GM23338 (cell line): ENCODE results near the gene PDHX. TPM values are rescaled to one million over a fixed set of nuclear protein-coding genes. Genes with fewer than 3 reads are reported as not detected.

ENCODE experiments used
- ATAC-seq: fragments of 200-7000 bp; cut with Tn5 transposase; 3 replicates; pipeline ENCODE4 v1.9.1; 2020
- DNase-seq: peaks from one replicate; pipeline ENCODE4 v3.0.0-alpha.2; 2015; ENCODE audit warnings: low spot score
- H2AFZ ChIP-seq: fragments of 200-600 bp; sonication (generic); 2 replicates; pipeline ENCODE4 v1.8.0; 2016; ENCODE audit warnings: antibody characterized with exemption, mild to moderate bottlenecking, moderate library complexity
- H3F3A ChIP-seq: fragments of 200-600 bp; sonication (generic); replicated peaks from 2 replicates; pipeline ENCODE4 v1.8.0; 2017; ENCODE audit warnings: antibody characterized with exemption, mixed run types, low read depth
- H3K27ac ChIP-seq: fragments of 200-600 bp; sonication (generic); 2 replicates; pipeline ENCODE4 v1.6.1; 2016; ENCODE audit warnings: low read depth
- H3K27me3 ChIP-seq: fragments of 200-600 bp; sonication (generic); 2 replicates; pipeline ENCODE4 v1.8.0; 2016; ENCODE audit warnings: mild to moderate bottlenecking, mixed run types, moderate library complexity; ENCODE audit not compliant: insufficient read depth
- H3K36me3 ChIP-seq: fragments of 200-600 bp; sonication (generic); 2 replicates; pipeline ENCODE4 v1.8.0; 2016; ENCODE audit warnings: mild to moderate bottlenecking; ENCODE audit not compliant: insufficient read depth
- H3K4me1 ChIP-seq: fragments of 200-600 bp; sonication (generic); 2 replicates; pipeline ENCODE4 v1.8.0; 2016; ENCODE audit warnings: mild to moderate bottlenecking, moderate library complexity; ENCODE audit not compliant: insufficient read depth
- H3K4me2 ChIP-seq: fragments of 200-600 bp; sonication (generic); 2 replicates; pipeline ENCODE4 v1.7.1; 2017; ENCODE audit warnings: mixed run types
- H3K4me3 ChIP-seq: fragments of 200-600 bp; sonication (generic); 2 replicates; pipeline ENCODE4 v1.6.1; 2016; ENCODE audit warnings: mixed run types
- H3K79me2 ChIP-seq: fragments of 200-600 bp; sonication (generic); replicated peaks from 2 replicates; pipeline ENCODE4 v1.8.0; 2017; ENCODE audit warnings: mild to moderate bottlenecking; ENCODE audit not compliant: insufficient read depth
- H3K9me2 ChIP-seq: fragments of 200-600 bp; sonication (generic); 2 replicates; pipeline ENCODE4 v1.8.0; 2017; ENCODE audit not compliant: insufficient read depth
- H4K20me1 ChIP-seq: fragments of 200-600 bp; sonication (generic); replicated peaks from 2 replicates; pipeline ENCODE4 v1.8.0; 2017; ENCODE audit warnings: mild to moderate bottlenecking; ENCODE audit not compliant: insufficient read depth
- H3K27ac Mint-ChIP-seq: 2 replicates; pipeline ENCODE4 v1.8.0; 2020; ENCODE audit warnings: inconsistent platforms, mild to moderate bottlenecking, moderate library complexity, mixed read lengths
- H3K27me3 Mint-ChIP-seq: 3 replicates; pipeline ENCODE4 v1.8.0; 2022; ENCODE audit warnings: low read depth, mild to moderate bottlenecking, moderate library complexity, mixed read lengths, inconsistent platforms; ENCODE audit not compliant: insufficient read depth, poor library complexity
- H3K36me3 Mint-ChIP-seq: 3 replicates; pipeline ENCODE4 v1.8.0; 2021; ENCODE audit warnings: low read depth, mild to moderate bottlenecking, inconsistent platforms, moderate library complexity, mixed read lengths
- H3K4me1 Mint-ChIP-seq: 3 replicates; pipeline ENCODE4 v1.8.0; 2020; ENCODE audit warnings: mild to moderate bottlenecking, inconsistent platforms, mixed read lengths
- H3K4me3 Mint-ChIP-seq: 3 replicates; pipeline ENCODE4 v1.8.0; 2021; ENCODE audit warnings: moderate library complexity, mild to moderate bottlenecking, inconsistent platforms, mixed read lengths
- H3K9me3 Mint-ChIP-seq: 3 replicates; pipeline ENCODE4 v1.8.0; 2020; ENCODE audit warnings: moderate library complexity, mild to moderate bottlenecking, inconsistent platforms, mixed read lengths
- CREB1 ChIP-seq: fragments of 250-450 bp; sonication (Bioruptor Pico); IDR thresholded peaks from 2 replicates; pipeline ENCODE4 v1.5.0; 2020; ENCODE audit warnings: low read depth, mild to moderate bottlenecking, moderate library complexity
- EZH2 ChIP-seq: fragments of 200-600 bp; sonication (generic); IDR thresholded peaks from one replicate; pipeline ENCODE4 v1.8.0; 2017; ENCODE audit warnings: antibody characterized with exemption, mild to moderate bottlenecking, low read depth; ENCODE audit not compliant: unreplicated experiment
- EZH2phosphoT487 ChIP-seq: fragments of 200-600 bp; sonication (generic); IDR thresholded peaks from one replicate; pipeline ENCODE4 v1.8.1; 2018; ENCODE audit warnings: antibody characterized with exemption; ENCODE audit not compliant: unreplicated experiment
- JUNB ChIP-seq: IDR thresholded peaks from one replicate; pipeline ENCODE4 v1.6.1; 2016; ENCODE audit warnings: antibody characterized with exemption; ENCODE audit not compliant: unreplicated experiment
- NANOG ChIP-seq: IDR thresholded peaks from 2 replicates; pipeline ENCODE4 v1.6.1; 2016; ENCODE audit warnings: antibody characterized with exemption, borderline replicate concordance
- POLR2AphosphoS5 ChIP-seq: IDR thresholded peaks from 2 replicates; pipeline ENCODE4 v1.6.1; 2016; ENCODE audit warnings: antibody characterized with exemption, low read depth
- STAT1 ChIP-seq: IDR thresholded peaks from one replicate; pipeline ENCODE4 v1.6.1; 2016; ENCODE audit warnings: antibody characterized with exemption; ENCODE audit not compliant: unreplicated experiment
- ZNF114 ChIP-seq: fragments of 250-450 bp; sonication (Bioruptor Pico); IDR thresholded peaks from 2 replicates; pipeline ENCODE4 v1.5.0; 2020; ENCODE audit warnings: mild to moderate bottlenecking, moderate library complexity
- ZNF331 ChIP-seq: fragments of 250-450 bp; sonication (Bioruptor Pico); IDR thresholded peaks from 2 replicates; pipeline ENCODE4 v1.5.0; 2020; ENCODE audit warnings: low read depth, mild to moderate bottlenecking, moderate library complexity
- long read RNA-seq: library from polyadenylated mRNA; unstranded; transcript quantifications from one replicate; pipeline ENCODE4 v2.0.0, GENCODE V29; 2020; ENCODE audit not compliant: unreplicated experiment
- polyA plus RNA-seq: library from polyadenylated mRNA; unstranded; fragments of >200 nt; fragmentation: Nextera tagmentation; extraction: Ambion mirVana; gene quantifications from 2 replicates; pipeline ENCODE4 v1.2.1, GENCODE V29; 2016
- total RNA-seq: library from RNA; depleted of rRNA; stranded (reverse); fragments of >200 nt; shearing (Covaris generic); gene quantifications from 2 replicates; pipeline ENCODE4 v1.2.3, GENCODE V29; 2014; rRNA removed
- TF ChIP-seq, protein P1 (sequence below): IDR thresholded peaks from 2 replicates; pipeline ENCODE4 v1.6.1; 2016; ENCODE audit warnings: antibody characterized with exemption
- TF ChIP-seq, protein P2 (sequence below), 2 experiments: fragments of 200-600 bp in 1 of 2; sonication (generic) in 1 of 2; conservative IDR thresholded peaks; 2 replicates each; pipeline versions ENCODE4 v1.5.1 to v1.6.1; 2016 to 2017; ENCODE audit warnings: antibody characterized with exemption in 2 of 2, low read depth in 2 of 2, mild to moderate bottlenecking in 2 of 2, moderate library complexity in 1 of 2
- TF ChIP-seq, protein P3 (sequence below): IDR thresholded peaks from one replicate; pipeline ENCODE4 v1.6.1; 2018; ENCODE audit warnings: antibody characterized with exemption; ENCODE audit not compliant: unreplicated experiment
- TF ChIP-seq, protein P4 (sequence below): fragments of 250-450 bp; sonication (Bioruptor Pico); IDR thresholded peaks from 2 replicates; pipeline ENCODE4 v1.5.0; 2020; ENCODE audit warnings: mild to moderate bottlenecking, moderate library complexity

PDHX gene
- total RNA-seq (36.9 and 38.3 TPM in 2 replicates), polyA plus RNA-seq (29.5 and 40.2 TPM in 2 replicates)
- long read RNA-seq, transcript PDHX-201 (11 exons, 2,389 nt) = major isoform, 47 of 55 reads
- long read RNA-seq, partial matches to known transcripts = 1 of 55 reads
- long read RNA-seq, other reads (novel, unspliced or antisense) = 5 of 55 reads

DNA sequence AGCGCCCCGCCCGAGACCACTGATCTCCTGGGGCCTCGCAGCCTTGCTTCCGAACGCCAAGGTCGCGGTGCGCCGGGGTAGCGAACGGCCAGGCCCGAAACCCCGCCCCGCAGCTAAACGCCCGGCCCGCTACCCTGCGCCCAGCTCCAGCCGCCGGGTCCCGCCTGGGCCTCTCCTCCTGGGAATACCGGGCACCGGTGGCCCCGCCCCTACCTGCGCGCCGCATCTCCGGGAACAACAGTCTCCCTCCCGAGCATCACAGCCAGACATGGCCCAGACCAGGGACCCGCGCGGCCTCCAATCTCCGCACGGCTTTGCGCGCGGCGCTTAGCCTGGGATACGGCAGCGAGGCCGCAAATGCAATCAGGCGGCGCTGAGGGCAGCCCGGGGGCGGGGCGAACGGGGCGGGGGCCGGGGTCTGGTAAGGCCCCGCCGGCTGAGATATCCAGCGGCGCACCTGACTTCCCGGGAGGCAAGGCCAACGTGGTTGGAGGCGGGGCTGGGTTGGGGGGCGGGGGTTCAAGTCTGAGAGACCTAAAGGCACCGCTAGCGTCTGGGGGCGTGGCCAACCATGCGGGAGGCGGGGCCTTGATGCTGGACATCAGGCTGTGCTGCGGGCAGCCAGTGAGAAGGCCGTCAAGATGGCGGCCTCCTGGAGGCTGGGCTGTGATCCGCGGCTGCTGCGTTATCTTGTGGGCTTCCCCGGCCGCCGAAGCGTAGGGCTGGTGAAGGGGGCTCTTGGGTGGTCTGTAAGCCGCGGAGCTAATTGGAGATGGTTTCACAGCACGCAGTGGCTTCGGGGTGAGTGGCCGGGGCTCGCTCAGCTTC lies at the start of gene PDHX, which contains the start of gene APIP:
TSS of gene PDHX (plus strand) at position 604 of the 828 bp plus-strand sequence. CDS start at position 642, 38 bp downstream.
TSS of gene APIP (minus strand) at position 365 of the 828 bp plus-strand sequence. CDS start at position 270, 95 bp downstream.
- Histone ChIP-seq H3K9me2 (peaks cover 6% of the 10 kb centered on the region), H3K27me3 (no peaks in the 10 kb centered on the region), H4K20me1 (peaks cover 26% of the 10 kb centered on the region), H3K36me3 (no peaks in the 10 kb centered on the region), H3K4me3 (peak within 1 kb of the TSS; percentile 95), H3K4me2 (peak within 1 kb of the TSS; percentile 99), H3F3A (peaks cover 8% of the 10 kb centered on the region), H2AFZ (peak within 1 kb of the TSS; percentile 92), H3K79me2 (peaks cover 81% of the 10 kb centered on the region), H3K27ac (peak within 1 kb of the TSS; percentile 99), H3K4me1 (peaks cover 10% of the 10 kb centered on the region)
- DNase-seq (peak; percentile 99), ATAC-seq (peak; percentile 90)
- peak within 1 kb of the TSS; percentile 99 for H3K27ac Mint-ChIP-seq
- peaks cover 8% of the 10 kb centered on the region for H3K27me3 Mint-ChIP-seq
- H3K4me3 Mint-ChIP-seq = peak within 1 kb of the TSS; percentile 93
- peaks cover 23% of the 10 kb centered on the region for H3K36me3 Mint-ChIP-seq
- peaks cover 20% of the 10 kb centered on the region for H3K4me1 Mint-ChIP-seq
- TF ChIP-seq CREB1 (peak; percentile 2; the same call in 1 of the 2 replicates), EZH2phosphoT487 (no peak), ZNF331 (no peak), STAT1 (no peak), NANOG (no peak), EZH2 (no peak), POLR2AphosphoS5 (peak; percentile 85), ZNF114 (CRISPR knock-in tag) (no peak), JUNB (no peak)
- TF ChIP-seq, protein P1, sequence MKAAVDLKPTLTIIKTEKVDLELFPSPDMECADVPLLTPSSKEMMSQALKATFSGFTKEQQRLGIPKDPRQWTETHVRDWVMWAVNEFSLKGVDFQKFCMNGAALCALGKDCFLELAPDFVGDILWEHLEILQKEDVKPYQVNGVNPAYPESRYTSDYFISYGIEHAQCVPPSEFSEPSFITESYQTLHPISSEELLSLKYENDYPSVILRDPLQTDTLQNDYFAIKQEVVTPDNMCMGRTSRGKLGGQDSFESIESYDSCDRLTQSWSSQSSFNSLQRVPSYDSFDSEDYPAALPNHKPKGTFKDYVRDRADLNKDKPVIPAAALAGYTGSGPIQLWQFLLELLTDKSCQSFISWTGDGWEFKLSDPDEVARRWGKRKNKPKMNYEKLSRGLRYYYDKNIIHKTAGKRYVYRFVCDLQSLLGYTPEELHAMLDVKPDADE = no peak
- TF ChIP-seq, protein P2, sequence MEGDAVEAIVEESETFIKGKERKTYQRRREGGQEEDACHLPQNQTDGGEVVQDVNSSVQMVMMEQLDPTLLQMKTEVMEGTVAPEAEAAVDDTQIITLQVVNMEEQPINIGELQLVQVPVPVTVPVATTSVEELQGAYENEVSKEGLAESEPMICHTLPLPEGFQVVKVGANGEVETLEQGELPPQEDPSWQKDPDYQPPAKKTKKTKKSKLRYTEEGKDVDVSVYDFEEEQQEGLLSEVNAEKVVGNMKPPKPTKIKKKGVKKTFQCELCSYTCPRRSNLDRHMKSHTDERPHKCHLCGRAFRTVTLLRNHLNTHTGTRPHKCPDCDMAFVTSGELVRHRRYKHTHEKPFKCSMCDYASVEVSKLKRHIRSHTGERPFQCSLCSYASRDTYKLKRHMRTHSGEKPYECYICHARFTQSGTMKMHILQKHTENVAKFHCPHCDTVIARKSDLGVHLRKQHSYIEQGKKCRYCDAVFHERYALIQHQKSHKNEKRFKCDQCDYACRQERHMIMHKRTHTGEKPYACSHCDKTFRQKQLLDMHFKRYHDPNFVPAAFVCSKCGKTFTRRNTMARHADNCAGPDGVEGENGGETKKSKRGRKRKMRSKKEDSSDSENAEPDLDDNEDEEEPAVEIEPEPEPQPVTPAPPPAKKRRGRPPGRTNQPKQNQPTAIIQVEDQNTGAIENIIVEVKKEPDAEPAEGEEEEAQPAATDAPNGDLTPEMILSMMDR (conservative IDR thresholded peaks at IDR 0.05; ENCODE audit: low read depth in 2 of 2) = no peak
- TF ChIP-seq, protein P3, sequence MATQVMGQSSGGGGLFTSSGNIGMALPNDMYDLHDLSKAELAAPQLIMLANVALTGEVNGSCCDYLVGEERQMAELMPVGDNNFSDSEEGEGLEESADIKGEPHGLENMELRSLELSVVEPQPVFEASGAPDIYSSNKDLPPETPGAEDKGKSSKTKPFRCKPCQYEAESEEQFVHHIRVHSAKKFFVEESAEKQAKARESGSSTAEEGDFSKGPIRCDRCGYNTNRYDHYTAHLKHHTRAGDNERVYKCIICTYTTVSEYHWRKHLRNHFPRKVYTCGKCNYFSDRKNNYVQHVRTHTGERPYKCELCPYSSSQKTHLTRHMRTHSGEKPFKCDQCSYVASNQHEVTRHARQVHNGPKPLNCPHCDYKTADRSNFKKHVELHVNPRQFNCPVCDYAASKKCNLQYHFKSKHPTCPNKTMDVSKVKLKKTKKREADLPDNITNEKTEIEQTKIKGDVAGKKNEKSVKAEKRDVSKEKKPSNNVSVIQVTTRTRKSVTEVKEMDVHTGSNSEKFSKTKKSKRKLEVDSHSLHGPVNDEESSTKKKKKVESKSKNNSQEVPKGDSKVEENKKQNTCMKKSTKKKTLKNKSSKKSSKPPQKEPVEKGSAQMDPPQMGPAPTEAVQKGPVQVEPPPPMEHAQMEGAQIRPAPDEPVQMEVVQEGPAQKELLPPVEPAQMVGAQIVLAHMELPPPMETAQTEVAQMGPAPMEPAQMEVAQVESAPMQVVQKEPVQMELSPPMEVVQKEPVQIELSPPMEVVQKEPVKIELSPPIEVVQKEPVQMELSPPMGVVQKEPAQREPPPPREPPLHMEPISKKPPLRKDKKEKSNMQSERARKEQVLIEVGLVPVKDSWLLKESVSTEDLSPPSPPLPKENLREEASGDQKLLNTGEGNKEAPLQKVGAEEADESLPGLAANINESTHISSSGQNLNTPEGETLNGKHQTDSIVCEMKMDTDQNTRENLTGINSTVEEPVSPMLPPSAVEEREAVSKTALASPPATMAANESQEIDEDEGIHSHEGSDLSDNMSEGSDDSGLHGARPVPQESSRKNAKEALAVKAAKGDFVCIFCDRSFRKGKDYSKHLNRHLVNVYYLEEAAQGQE = no peak
- TF ChIP-seq, protein P4, sequence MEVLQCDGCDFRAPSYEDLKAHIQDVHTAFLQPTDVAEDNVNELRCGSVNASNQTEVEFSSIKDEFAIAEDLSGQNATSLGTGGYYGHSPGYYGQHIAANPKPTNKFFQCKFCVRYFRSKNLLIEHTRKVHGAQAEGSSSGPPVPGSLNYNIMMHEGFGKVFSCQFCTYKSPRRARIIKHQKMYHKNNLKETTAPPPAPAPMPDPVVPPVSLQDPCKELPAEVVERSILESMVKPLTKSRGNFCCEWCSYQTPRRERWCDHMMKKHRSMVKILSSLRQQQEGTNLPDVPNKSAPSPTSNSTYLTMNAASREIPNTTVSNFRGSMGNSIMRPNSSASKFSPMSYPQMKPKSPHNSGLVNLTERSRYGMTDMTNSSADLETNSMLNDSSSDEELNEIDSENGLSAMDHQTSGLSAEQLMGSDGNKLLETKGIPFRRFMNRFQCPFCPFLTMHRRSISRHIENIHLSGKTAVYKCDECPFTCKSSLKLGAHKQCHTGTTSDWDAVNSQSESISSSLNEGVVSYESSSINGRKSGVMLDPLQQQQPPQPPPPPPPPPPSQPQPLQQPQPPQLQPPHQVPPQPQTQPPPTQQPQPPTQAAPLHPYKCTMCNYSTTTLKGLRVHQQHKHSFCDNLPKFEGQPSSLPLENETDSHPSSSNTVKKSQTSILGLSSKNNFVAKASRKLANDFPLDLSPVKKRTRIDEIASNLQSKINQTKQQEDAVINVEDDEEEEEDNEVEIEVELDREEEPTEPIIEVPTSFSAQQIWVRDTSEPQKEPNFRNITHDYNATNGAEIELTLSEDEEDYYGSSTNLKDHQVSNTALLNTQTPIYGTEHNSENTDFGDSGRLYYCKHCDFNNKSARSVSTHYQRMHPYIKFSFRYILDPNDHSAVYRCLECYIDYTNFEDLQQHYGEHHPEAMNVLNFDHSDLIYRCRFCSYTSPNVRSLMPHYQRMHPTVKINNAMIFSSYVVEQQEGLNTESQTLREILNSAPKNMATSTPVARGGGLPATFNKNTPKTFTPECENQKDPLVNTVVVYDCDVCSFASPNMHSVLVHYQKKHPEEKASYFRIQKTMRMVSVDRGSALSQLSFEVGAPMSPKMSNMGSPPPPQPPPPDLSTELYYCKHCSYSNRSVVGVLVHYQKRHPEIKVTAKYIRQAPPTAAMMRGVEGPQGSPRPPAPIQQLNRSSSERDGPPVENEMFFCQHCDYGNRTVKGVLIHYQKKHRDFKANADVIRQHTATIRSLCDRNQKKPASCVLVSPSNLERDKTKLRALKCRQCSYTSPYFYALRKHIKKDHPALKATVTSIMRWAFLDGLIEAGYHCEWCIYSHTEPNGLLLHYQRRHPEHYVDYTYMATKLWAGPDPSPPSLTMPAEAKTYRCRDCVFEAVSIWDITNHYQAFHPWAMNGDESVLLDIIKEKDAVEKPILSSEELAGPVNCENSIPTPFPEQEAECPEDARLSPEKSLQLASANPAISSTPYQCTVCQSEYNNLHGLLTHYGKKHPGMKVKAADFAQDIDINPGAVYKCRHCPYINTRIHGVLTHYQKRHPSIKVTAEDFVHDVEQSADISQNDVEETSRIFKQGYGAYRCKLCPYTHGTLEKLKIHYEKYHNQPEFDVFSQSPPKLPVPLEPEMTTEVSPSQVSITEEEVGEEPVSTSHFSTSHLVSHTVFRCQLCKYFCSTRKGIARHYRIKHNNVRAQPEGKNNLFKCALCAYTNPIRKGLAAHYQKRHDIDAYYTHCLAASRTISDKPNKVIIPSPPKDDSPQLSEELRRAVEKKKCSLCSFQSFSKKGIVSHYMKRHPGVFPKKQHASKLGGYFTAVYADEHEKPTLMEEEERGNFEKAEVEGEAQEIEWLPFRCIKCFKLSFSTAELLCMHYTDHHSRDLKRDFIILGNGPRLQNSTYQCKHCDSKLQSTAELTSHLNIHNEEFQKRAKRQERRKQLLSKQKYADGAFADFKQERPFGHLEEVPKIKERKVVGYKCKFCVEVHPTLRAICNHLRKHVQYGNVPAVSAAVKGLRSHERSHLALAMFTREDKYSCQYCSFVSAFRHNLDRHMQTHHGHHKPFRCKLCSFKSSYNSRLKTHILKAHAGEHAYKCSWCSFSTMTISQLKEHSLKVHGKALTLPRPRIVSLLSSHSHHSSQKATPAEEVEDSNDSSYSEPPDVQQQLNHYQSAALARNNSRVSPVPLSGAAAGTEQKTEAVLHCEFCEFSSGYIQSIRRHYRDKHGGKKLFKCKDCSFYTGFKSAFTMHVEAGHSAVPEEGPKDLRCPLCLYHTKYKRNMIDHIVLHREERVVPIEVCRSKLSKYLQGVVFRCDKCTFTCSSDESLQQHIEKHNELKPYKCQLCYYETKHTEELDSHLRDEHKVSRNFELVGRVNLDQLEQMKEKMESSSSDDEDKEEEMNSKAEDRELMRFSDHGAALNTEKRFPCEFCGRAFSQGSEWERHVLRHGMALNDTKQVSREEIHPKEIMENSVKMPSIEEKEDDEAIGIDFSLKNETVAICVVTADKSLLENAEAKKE = no peak
- no peaks in the 10 kb centered on the region; the same call in 1 of the 3 replicates for H3K9me3 Mint-ChIP-seq
